Activated T-cell treated with anti-CD3 and anti-CD28 coated beads, Interleukin-2, amount 50 U/mL, for 1 hour (primary cell): Measurements from ENCODE around the gene IST1.
"Not testable (repeated sequence)": the region's sequence is repeated elsewhere in the genome, so short reads cannot be mapped to it uniquely, and the experiment has no call there.

Experiments used
- DNase-seq: peaks from one replicate; pipeline ENCODE4 v3.0.0-alpha.2; 2020

Gene IST1

GRCh38 chr16:71894921-71895678 is at the start of gene IST1:
Gene IST1, plus strand, starts transcription at chr16:71895531. Its CDS starts 20,110 bp downstream, at chr16:71915641.
- DNase-seq = peak; percentile 97

- DNase-seq = peak; percentile 98
Measured at GRCh38 chr16:71845639-71846430, 49.5 kb upstream of the IST1 start, which contains the start of gene ATXN1L. Gene ATXN1L, plus strand, starts transcription at chr16:71845976. Its CDS starts 3,765 bp downstream, at chr16:71849741.

GRCh38 chr16:71846431-71846830 is 48.9 kb upstream of the IST1 start:
- DNase-seq = peak; percentile 30

- no peak for DNase-seq
Measured at GRCh38 chr16:71847096-71847495, 48.2 kb upstream of the IST1 start.

- no peak for DNase-seq
Measured at GRCh38 chr16:71848622-71849021, 46.7 kb upstream of the IST1 start.

- no peak for DNase-seq
Measured at GRCh38 chr16:71851746-71852145, 43.6 kb upstream of the IST1 start.

GRCh38 chr16:71852158-71852557 is 43.2 kb upstream of the IST1 start:
- no peak for DNase-seq

- DNase-seq = no peak
Measured at GRCh38 chr16:71852561-71852960, 42.8 kb upstream of the IST1 start.

- no peak for DNase-seq
Measured at GRCh38 chr16:71853413-71853812, 41.9 kb upstream of the IST1 start.

GRCh38 chr16:71854369-71854948 is 40.9 kb upstream of the IST1 start:
- DNase-seq = no peak

GRCh38 chr16:71855937-71856662 is 39.2 kb upstream of the IST1 start:
- no peak for DNase-seq

GRCh38 chr16:71859762-71860521 is 35.4 kb upstream of the IST1 start:
- DNase-seq = no peak

GRCh38 chr16:71863995-71864394 is 31.3 kb upstream of the IST1 start:
- no peak for DNase-seq

GRCh38 chr16:71865173-71865863 is 30.0 kb upstream of the IST1 start:
- no peak for DNase-seq

GRCh38 chr16:71867175-71867574 is 28.2 kb upstream of the IST1 start:
- DNase-seq = not testable (repeated sequence)

- no peak for DNase-seq
Measured at GRCh38 chr16:71867939-71868338, 27.4 kb upstream of the IST1 start.

GRCh38 chr16:71869089-71869488 is 26.2 kb upstream of the IST1 start:
- no peak for DNase-seq

GRCh38 chr16:71870818-71871217 is 24.5 kb upstream of the IST1 start:
- no peak for DNase-seq

GRCh38 chr16:71873199-71873598 is 22.1 kb upstream of the IST1 start:
- no peak for DNase-seq

GRCh38 chr16:71878911-71879310 is 16.4 kb upstream of the IST1 start:
- no peak for DNase-seq

GRCh38 chr16:71880176-71880575 is 15.2 kb upstream of the IST1 start:
- no peak for DNase-seq
